ENCODE measurements around the gene SRCAP. TPM values are rescaled to one million over a fixed set of nuclear protein-coding genes. Genes with fewer than 3 reads are reported as not detected.

Gene SRCAP
- total and polyA plus RNA-seq, 2 of the 8 experiments (the other 6 are each of a cell fraction or from before 2014, with no cell fraction given) = 5.5 to 54.3 TPM

DNA sequence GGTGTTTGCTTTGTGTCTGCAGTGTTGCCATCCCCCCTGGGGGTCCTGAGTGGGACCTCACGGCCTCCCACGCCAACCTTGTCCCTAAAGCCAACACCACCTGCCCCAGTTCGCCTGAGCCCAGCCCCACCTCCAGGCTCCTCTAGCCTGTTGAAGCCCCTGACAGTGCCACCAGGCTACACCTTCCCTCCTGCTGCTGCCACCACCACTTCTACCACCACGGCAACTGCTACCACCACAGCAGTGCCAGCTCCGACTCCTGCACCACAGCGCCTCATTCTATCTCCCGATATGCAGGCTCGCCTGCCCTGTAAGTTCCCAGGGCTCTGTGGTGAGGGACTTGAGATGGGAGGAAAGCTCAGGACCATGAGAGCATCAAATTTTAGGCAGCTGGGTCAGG, 22.2 kb downstream of the SRCAP start (continued):
- TF ChIP-seq SAP30 (IDR thresholded peaks at IDR 0.05; ENCODE audit: insufficient read depth, insufficient replicate concordance, low read length) = no peak
- no peak for TF ChIP-seq KDM1A (IDR thresholded peaks at IDR 0.05; ENCODE audit: borderline replicate concordance, low read length)
- TF ChIP-seq EP300 (IDR thresholded peaks at IDR 0.05; ENCODE audit: borderline replicate concordance in 1 of 2, low read depth in 2 of 2, low read length in 2 of 2) = no peak
- TF ChIP-seq CREB1 (IDR thresholded peaks at IDR 0.05) = no peak
- no peak for TF ChIP-seq MAFK (IDR thresholded peaks at IDR 0.05; ENCODE audit: low read depth, low read length)

Measured in H1 (cell line).